ENCODE data around the gene ZNF468.

- no peak for TF ChIP-seq POLR2A (IDR thresholded peaks at IDR 0.05)
- TF ChIP-seq, protein P1, sequence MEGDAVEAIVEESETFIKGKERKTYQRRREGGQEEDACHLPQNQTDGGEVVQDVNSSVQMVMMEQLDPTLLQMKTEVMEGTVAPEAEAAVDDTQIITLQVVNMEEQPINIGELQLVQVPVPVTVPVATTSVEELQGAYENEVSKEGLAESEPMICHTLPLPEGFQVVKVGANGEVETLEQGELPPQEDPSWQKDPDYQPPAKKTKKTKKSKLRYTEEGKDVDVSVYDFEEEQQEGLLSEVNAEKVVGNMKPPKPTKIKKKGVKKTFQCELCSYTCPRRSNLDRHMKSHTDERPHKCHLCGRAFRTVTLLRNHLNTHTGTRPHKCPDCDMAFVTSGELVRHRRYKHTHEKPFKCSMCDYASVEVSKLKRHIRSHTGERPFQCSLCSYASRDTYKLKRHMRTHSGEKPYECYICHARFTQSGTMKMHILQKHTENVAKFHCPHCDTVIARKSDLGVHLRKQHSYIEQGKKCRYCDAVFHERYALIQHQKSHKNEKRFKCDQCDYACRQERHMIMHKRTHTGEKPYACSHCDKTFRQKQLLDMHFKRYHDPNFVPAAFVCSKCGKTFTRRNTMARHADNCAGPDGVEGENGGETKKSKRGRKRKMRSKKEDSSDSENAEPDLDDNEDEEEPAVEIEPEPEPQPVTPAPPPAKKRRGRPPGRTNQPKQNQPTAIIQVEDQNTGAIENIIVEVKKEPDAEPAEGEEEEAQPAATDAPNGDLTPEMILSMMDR (IDR thresholded peaks at IDR 0.05): no peak
- TF ChIP-seq EP300 (IDR thresholded peaks at IDR 0.05): no peak
Observed at GRCh38 chr19:52889931-52890330, 32.5 kb upstream of the ZNF468 start.
